Liver (tissue), 9 donors: ENCODE data around the gene CD82. TPM values are rescaled to one million over a fixed set of nuclear protein-coding genes. Genes with fewer than 3 reads are reported as not detected.

Experiments used
- DNase-seq: peaks from one replicate; pipeline ENCODE4 v3.0.0-alpha.2; 2017; ENCODE audit warnings: low spot score
- H3K27ac ChIP-seq, 2 donors: one replicate each; pipeline ENCODE4 v1.7.0; 2013; ENCODE audit warnings: inconsistent platforms in 2 of 2, low read length in 2 of 2, control low read depth in 1 of 2, low read depth in 1 of 2, mild to moderate bottlenecking in 1 of 2
- H3K27me3 ChIP-seq, 4 donors: one replicate each; pipeline versions ENCODE4 v1.6.1 to v1.7.0; 2013; ENCODE audit warnings: low read length in 3 of 4, inconsistent platforms in 1 of 4, mild to moderate bottlenecking in 1 of 4, moderate library complexity in 1 of 4; ENCODE audit not compliant: control insufficient read depth in 4 of 4, insufficient read depth in 4 of 4
- H3K36me3 ChIP-seq, 4 donors: one replicate each; pipeline versions ENCODE4 v1.6.1 to v1.7.0; 2013; ENCODE audit warnings: low read length in 3 of 4, mild to moderate bottlenecking in 3 of 4, low read depth in 1 of 4, moderate library complexity in 1 of 4; ENCODE audit not compliant: control insufficient read depth in 4 of 4, insufficient read depth in 3 of 4
- H3K4me1 ChIP-seq, 4 donors: one replicate each; pipeline versions ENCODE4 v1.6.1 to v1.7.0; 2013; ENCODE audit warnings: low read length in 3 of 4, mild to moderate bottlenecking in 3 of 4, moderate library complexity in 1 of 4; ENCODE audit not compliant: control insufficient read depth in 4 of 4, insufficient read depth in 4 of 4
- H3K4me3 ChIP-seq, 3 donors: one replicate each; pipeline versions ENCODE4 v1.6.1 to v1.7.0; 2013; ENCODE audit warnings: low read length in 3 of 3, control low read depth in 1 of 3, low read depth in 1 of 3, mild to moderate bottlenecking in 1 of 3
- H3K9ac ChIP-seq, 2 donors: one replicate each; pipeline ENCODE4 v1.7.0; 2013; ENCODE audit warnings: low read length in 2 of 2, mild to moderate bottlenecking in 2 of 2, moderate library complexity in 2 of 2, control low read depth in 1 of 2, low read depth in 1 of 2
- H3K9me3 ChIP-seq, 4 donors: one replicate each; pipeline versions ENCODE4 v1.6.1 to v1.7.0; 2013; ENCODE audit warnings: low read length in 3 of 4; ENCODE audit not compliant: control insufficient read depth in 4 of 4
- EGR1 ChIP-seq, 2 donors: IDR thresholded peaks; 2 replicates each; pipeline ENCODE4 v1.6.1; 2016 to 2018; ENCODE audit warnings: antibody characterized with exemption in 2 of 2, low read depth in 2 of 2
- FOXA2 ChIP-seq: IDR thresholded peaks from 2 replicates; pipeline ENCODE4 v1.6.1; 2016; ENCODE audit warnings: antibody characterized with exemption
- GABPA ChIP-seq, 2 donors: IDR thresholded peaks in 1 of 2; conservative IDR thresholded peaks in 1 of 2; 2 replicates each; pipeline ENCODE4 v1.6.1; 2016; ENCODE audit warnings: antibody characterized with exemption in 2 of 2, mild to moderate bottlenecking in 1 of 2, moderate library complexity in 1 of 2
- HNF4A ChIP-seq, 2 donors: conservative IDR thresholded peaks; 2 replicates each; pipeline ENCODE4 v1.6.1; 2016; ENCODE audit warnings: antibody characterized with exemption in 2 of 2, mild to moderate bottlenecking in 2 of 2
- HNF4G ChIP-seq: IDR thresholded peaks from 2 replicates; pipeline ENCODE4 v1.6.1; 2016; ENCODE audit warnings: antibody characterized with exemption
- MAX ChIP-seq: IDR thresholded peaks from 2 replicates; pipeline ENCODE4 v1.6.1; 2016; ENCODE audit warnings: antibody characterized with exemption
- NR2F2 ChIP-seq: IDR thresholded peaks from 2 replicates; pipeline ENCODE4 v1.6.1; 2016; ENCODE audit warnings: antibody characterized with exemption
- RAD21 ChIP-seq, 2 donors: IDR thresholded peaks; 2 replicates each; pipeline ENCODE4 v1.6.1; 2016; ENCODE audit warnings: antibody characterized with exemption in 2 of 2, mild to moderate bottlenecking in 2 of 2
- REST ChIP-seq: IDR thresholded peaks from 2 replicates; pipeline ENCODE4 v1.6.1; 2016; ENCODE audit warnings: antibody characterized with exemption, mild to moderate bottlenecking
- RXRA ChIP-seq, 2 donors: IDR thresholded peaks; 2 replicates each; pipeline ENCODE4 v1.6.1; 2017 to 2018; ENCODE audit warnings: antibody characterized with exemption in 2 of 2, mild to moderate bottlenecking in 1 of 2
- SP1 ChIP-seq: IDR thresholded peaks from 2 replicates; pipeline ENCODE4 v1.6.1; 2018; ENCODE audit warnings: antibody characterized with exemption, mild to moderate bottlenecking
- WGBS: extraction: QIAGEN DNeasy Blood & Tissue Kit; methylation state at CpG from one replicate; pipeline ENCODE4 v1.1.7; 2013; 5-methylcytosine and 5-hydroxymethylcytosine counted together
- polyA plus RNA-seq, 2 donors: library from polyadenylated mRNA; stranded (reverse) in 1 of 2; unstranded in 1 of 2; fragments of 200-250 nt in 1 of 2; fragments of >200 nt in 1 of 2; fragmentation: Nextera tagmentation in 1 of 2; extraction: Ambion mirVana in 1 of 2; gene quantifications; one replicate each; pipeline versions ENCODE4 v1.2.1 to v1.2.3, GENCODE V29; 2013 to 2015
- total RNA-seq, 2 donors: library from RNA; depleted of rRNA; stranded (reverse); fragments of >200 nt; gene quantifications; one replicate each; pipeline ENCODE4 v1.2.3, GENCODE V29; 2014
- TF ChIP-seq, protein P1 (sequence below): IDR thresholded peaks from 2 replicates; pipeline ENCODE4 v1.6.1; 2016; ENCODE audit warnings: antibody characterized with exemption
- TF ChIP-seq, protein P2 (sequence below): fragments of 150-350 bp; IDR thresholded peaks from 2 replicates; pipeline ENCODE4 v1.5.1; 2017; ENCODE audit warnings: improper control_type of control experiment, low read depth, low read length; ENCODE audit not compliant: missing input control
- donor health status: healthy.
- donor health status: healthy.
- donor health status: healthy.
- donor health status: healthy.
- donor health status: healthy.

Gene CD82
- total and polyA plus RNA-seq, 4 donors: 27.4 to 82.6 (median 47.8) TPM

DNA sequence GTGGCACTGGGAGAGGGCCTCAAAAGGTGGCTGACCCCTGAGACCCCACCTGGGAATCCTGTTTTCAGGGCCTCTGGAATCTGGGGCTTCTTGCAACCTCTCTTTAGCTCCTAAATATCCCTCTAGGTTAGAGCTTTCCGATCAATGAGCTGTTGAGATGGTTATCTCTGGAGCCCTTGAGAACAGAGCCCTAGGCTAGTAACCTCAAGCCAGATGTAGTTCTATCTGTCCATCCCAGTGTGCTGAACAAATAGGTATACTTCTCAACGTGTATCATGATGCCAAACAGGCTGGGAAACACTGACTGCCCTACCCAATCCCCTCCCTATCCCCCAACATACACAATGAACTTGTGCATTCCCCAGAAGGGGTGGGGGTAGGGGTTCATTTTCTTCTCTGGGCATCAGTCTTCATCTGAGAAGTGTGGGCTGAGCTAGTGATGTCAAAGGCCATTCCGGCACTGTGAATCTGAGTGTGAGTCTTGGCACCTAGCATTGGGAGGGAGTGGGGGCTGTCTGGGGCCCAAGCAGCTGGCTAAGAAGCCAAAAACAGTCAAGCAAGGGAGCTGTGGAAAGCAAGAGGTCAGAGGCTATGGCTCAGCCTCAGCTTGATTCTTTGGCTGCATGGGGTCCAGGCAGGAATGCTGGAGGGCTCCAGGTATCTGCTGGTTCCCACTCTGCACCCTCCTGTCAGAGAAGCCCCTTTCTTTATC is 17.3 kb downstream of the CD82 start:
- Histone ChIP-seq H3K27me3 (no peaks in the 10 kb centered on the region), H3K4me1 (peaks cover 6 to 19% (median 14%) of the 10 kb centered on the region in 4 donors), H3K27ac (peak overlapping the region; percentile 82 to 86), H3K9ac (no peak overlapping the region), H3K9me3 (no peaks in the 10 kb centered on the region), H3K36me3 (no peaks in the 10 kb centered on the region), H3K4me3 (no peak overlapping the region)
- TF ChIP-seq, protein P1, sequence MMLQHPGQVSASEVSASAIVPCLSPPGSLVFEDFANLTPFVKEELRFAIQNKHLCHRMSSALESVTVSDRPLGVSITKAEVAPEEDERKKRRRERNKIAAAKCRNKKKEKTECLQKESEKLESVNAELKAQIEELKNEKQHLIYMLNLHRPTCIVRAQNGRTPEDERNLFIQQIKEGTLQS: no peak
- TF ChIP-seq HNF4A (conservative IDR thresholded peaks at IDR 0.05): no peak
- no peak for TF ChIP-seq REST
- no peak for TF ChIP-seq HNF4G
- TF ChIP-seq FOXA2: no peak
- no peak for TF ChIP-seq EGR1 (IDR thresholded peaks at IDR 0.05; ENCODE audit: low read depth in 2 of 2)
- no peak for TF ChIP-seq SP1
- no peak for TF ChIP-seq RXRA (IDR thresholded peaks at IDR 0.05)
- no peak for TF ChIP-seq GABPA (IDR thresholded peaks at IDR 0.05 in 1 of 2, conservative IDR thresholded peaks at IDR 0.05 in 1 of 2)
- no peak for TF ChIP-seq NR2F2
- TF ChIP-seq RAD21 (IDR thresholded peaks at IDR 0.05): no peak
- TF ChIP-seq, protein P2, sequence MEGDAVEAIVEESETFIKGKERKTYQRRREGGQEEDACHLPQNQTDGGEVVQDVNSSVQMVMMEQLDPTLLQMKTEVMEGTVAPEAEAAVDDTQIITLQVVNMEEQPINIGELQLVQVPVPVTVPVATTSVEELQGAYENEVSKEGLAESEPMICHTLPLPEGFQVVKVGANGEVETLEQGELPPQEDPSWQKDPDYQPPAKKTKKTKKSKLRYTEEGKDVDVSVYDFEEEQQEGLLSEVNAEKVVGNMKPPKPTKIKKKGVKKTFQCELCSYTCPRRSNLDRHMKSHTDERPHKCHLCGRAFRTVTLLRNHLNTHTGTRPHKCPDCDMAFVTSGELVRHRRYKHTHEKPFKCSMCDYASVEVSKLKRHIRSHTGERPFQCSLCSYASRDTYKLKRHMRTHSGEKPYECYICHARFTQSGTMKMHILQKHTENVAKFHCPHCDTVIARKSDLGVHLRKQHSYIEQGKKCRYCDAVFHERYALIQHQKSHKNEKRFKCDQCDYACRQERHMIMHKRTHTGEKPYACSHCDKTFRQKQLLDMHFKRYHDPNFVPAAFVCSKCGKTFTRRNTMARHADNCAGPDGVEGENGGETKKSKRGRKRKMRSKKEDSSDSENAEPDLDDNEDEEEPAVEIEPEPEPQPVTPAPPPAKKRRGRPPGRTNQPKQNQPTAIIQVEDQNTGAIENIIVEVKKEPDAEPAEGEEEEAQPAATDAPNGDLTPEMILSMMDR: no peak
- no peak for TF ChIP-seq MAX
- WGBS: 79% methylated on average over 3 of the region's 3 CpGs
- DNase-seq: no peak

GRCh38 chr11:44583353-44583669 is 17.8 kb downstream of the CD82 start:
- WGBS: 94% methylated on average over 2 of the region's 2 CpGs
- Histone ChIP-seq H3K4me1 (peaks cover 6 to 19% (median 14%) of the 10 kb centered on the region in 4 donors), H3K36me3 (no peaks in the 10 kb centered on the region), H3K27me3 (no peaks in the 10 kb centered on the region), H3K9ac (no peak overlapping the region), H3K27ac (peak overlapping the region; percentile 82 to 86), H3K9me3 (no peaks in the 10 kb centered on the region), H3K4me3 (no peak overlapping the region)
- TF ChIP-seq MAX (no peak), RXRA (IDR thresholded peaks at IDR 0.05) (no peak), HNF4G (no peak), SP1 (no peak)
- no peak for DNase-seq
